Upper lobe of right lung (tissue), 1 donor: ENCODE measurements around the gene TMEM131. TPM values are rescaled to one million over a fixed set of nuclear protein-coding genes. Genes with fewer than 3 reads are reported as not detected.

ENCODE experiments used
- ATAC-seq: fragments of 200-7000 bp; cut with Tn5 transposase; one replicate; pipeline ENCODE4 v1.9.1; 2020; ENCODE audit warnings: mild to moderate bottlenecking, moderate library complexity
- DNase-seq: peaks from one replicate; pipeline ENCODE4 v3.0.0-alpha.2; 2020
- H3K27ac ChIP-seq: fragments of 200-600 bp; one replicate; pipeline ENCODE4 v1.8.0; 2022
- H3K27me3 ChIP-seq: fragments of 200-600 bp; one replicate; pipeline ENCODE4 v1.8.0; 2022; ENCODE audit warnings: mild to moderate bottlenecking
- H3K36me3 ChIP-seq: fragments of 200-600 bp; one replicate; pipeline ENCODE4 v1.8.0; 2022
- H3K4me1 ChIP-seq: fragments of 200-600 bp; one replicate; pipeline ENCODE4 v1.8.0; 2022
- H3K4me3 ChIP-seq: fragments of 200-600 bp; one replicate; pipeline ENCODE4 v1.8.0; 2022; ENCODE audit warnings: mild to moderate bottlenecking
- H3K9me3 ChIP-seq: fragments of 200-600 bp; one replicate; pipeline ENCODE4 v1.8.0; 2022
- intact Hi-C: fragments of 100-400 bp; cut with DNase I; formaldehyde crosslinking; loops from one replicate; pipeline ENCODE4 v1.11.0; 2022
- total RNA-seq: library from RNA; stranded (reverse); fragmentation: NEBNext Ultra II Directional; extraction: Animal tissue kit (Norgen Biotek cat#: 25700); gene quantifications from one replicate; pipeline ENCODE4 v1.2.1, GENCODE V29; 2021
- TF ChIP-seq, protein P1 (sequence below): fragments of 200-600 bp; IDR thresholded peaks from one replicate; pipeline ENCODE4 v1.8.0; 2022; ENCODE audit warnings: antibody characterized with exemption
- donor health status: DM: no; HTN: yes; CAD: no; lungs with severe emphysema.

TMEM131 gene
- total RNA-seq, 1 donor from 2014 or later, result 43.3 TPM

DNA sequence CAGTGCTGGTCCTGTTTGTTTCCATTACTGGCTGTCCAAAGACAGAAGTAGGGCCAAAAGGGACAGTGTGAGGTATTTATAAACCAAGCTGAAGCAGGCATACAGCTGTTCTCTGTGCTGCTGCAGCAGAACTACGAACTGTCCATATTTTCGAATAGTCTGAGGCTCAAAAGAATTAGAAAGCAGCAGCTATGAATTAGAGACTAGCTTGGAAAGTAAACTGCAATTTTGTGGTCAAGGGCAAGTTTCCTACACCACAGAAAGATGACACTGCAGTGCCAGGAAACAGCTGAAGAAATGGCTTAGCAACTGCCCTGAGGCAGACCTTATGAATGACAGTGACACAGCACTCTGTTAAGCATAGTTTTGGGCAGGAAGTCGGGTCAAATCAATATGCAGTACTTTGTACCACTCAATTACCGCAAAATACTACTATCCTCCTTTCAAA lies 125.3 kb downstream of the TMEM131 start:
- no peak overlapping the region for H3K27ac ChIP-seq
- H3K36me3 ChIP-seq, result no peaks in the 10 kb centered on the region
- ATAC-seq, result peak; percentile 84
- H3K4me3 ChIP-seq, result no peak overlapping the region
- peaks cover 26% of the 10 kb centered on the region for H3K4me1 ChIP-seq
- H3K27me3 ChIP-seq, result no peaks in the 10 kb centered on the region
- intact Hi-C loops, result no loop called here
- H3K9me3 ChIP-seq, result no peaks in the 10 kb centered on the region
- TF ChIP-seq, protein P1, sequence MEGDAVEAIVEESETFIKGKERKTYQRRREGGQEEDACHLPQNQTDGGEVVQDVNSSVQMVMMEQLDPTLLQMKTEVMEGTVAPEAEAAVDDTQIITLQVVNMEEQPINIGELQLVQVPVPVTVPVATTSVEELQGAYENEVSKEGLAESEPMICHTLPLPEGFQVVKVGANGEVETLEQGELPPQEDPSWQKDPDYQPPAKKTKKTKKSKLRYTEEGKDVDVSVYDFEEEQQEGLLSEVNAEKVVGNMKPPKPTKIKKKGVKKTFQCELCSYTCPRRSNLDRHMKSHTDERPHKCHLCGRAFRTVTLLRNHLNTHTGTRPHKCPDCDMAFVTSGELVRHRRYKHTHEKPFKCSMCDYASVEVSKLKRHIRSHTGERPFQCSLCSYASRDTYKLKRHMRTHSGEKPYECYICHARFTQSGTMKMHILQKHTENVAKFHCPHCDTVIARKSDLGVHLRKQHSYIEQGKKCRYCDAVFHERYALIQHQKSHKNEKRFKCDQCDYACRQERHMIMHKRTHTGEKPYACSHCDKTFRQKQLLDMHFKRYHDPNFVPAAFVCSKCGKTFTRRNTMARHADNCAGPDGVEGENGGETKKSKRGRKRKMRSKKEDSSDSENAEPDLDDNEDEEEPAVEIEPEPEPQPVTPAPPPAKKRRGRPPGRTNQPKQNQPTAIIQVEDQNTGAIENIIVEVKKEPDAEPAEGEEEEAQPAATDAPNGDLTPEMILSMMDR, result no peak
- no peak for DNase-seq

GRCh38 chr2:97869722-97870346 lies 125.9 kb downstream of the TMEM131 start:
- H3K27me3 ChIP-seq, result no peaks in the 10 kb centered on the region
- ATAC-seq (no peak), DNase-seq (no peak)
- H3K4me3 ChIP-seq, result no peak overlapping the region
- H3K4me1 ChIP-seq, result peaks cover 26% of the 10 kb centered on the region
- TF ChIP-seq, protein P1, result no peak
- H3K9me3 ChIP-seq, result no peaks in the 10 kb centered on the region
- intact Hi-C loops, result no loop called here
- H3K27ac ChIP-seq, result no peak overlapping the region
- no peaks in the 10 kb centered on the region for H3K36me3 ChIP-seq

GRCh38 chr2:97868986-97869721 lies 126.6 kb downstream of the TMEM131 start:
- Histone ChIP-seq H3K27ac (no peak overlapping the region), H3K27me3 (no peaks in the 10 kb centered on the region), H3K36me3 (no peaks in the 10 kb centered on the region), H3K4me1 (peaks cover 26% of the 10 kb centered on the region), H3K9me3 (no peaks in the 10 kb centered on the region), H3K4me3 (no peak overlapping the region)
- ATAC-seq (peak; percentile 77), DNase-seq (no peak)
- TF ChIP-seq, protein P1, result no peak
- intact Hi-C loops, result no loop called here

- ATAC-seq, result no peak
- TF ChIP-seq, protein P1, result no peak
- intact Hi-C loops, result no loop called here
- no peak for DNase-seq
- no peak overlapping the region for H3K4me3 ChIP-seq
- H3K9me3 ChIP-seq, result no peaks in the 10 kb centered on the region
- H3K27ac ChIP-seq, result no peak overlapping the region
- peaks cover 2% of the 10 kb centered on the region for H3K4me1 ChIP-seq
- no peaks in the 10 kb centered on the region for H3K27me3 ChIP-seq
- no peaks in the 10 kb centered on the region for H3K36me3 ChIP-seq
Measured at GRCh38 chr2:97863829-97864228, 131.9 kb downstream of the TMEM131 start.

DNA sequence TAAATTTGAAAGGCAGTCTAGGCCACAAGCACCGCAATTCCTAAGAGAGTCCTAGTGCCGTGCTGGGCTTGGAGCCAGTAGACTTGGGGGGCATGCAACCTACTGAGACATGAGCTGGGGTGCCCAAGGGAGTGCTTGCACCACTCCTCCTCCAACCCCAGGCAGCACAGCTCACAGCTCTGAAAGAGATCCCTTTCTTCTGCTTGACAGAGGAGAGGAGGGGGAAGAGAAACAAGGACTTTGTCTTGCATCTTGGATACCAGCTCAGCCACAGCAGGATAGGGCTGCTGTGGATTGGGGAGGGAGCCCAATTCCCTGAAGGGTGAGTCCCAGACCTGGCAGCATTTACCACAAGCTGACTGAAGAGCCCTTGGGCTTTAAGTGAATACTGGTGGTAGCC lies 134.6 kb downstream of the TMEM131 start:
- TF ChIP-seq, protein P1, result no peak
- ATAC-seq (no peak), DNase-seq (no peak)
- no peaks in the 10 kb centered on the region for H3K36me3 ChIP-seq
- no peak overlapping the region for H3K4me3 ChIP-seq
- H3K27ac ChIP-seq, result no peak overlapping the region
- intact Hi-C loops, result no loop called here
- H3K27me3 ChIP-seq, result no peaks in the 10 kb centered on the region
- H3K9me3 ChIP-seq, result no peaks in the 10 kb centered on the region
- H3K4me1 ChIP-seq, result no peaks in the 10 kb centered on the region
